Suprapubic skin (tissue), 4 donors: Measurements from ENCODE around the gene EPHA5. TPM values are rescaled to one million over a fixed set of nuclear protein-coding genes. Genes with fewer than 3 reads are reported as not detected.

Experiments
- DNase-seq, 2 donors: peaks; one replicate each; pipeline ENCODE4 v3.0.0-alpha.2; 2019; ENCODE audit warnings: low spot score in 2 of 2
- H3K27ac ChIP-seq: fragments of 200-600 bp; sonication (generic); one replicate; pipeline ENCODE4 v1.5.1; 2019
- H3K27me3 ChIP-seq: fragments of 200-600 bp; sonication (generic); one replicate; pipeline ENCODE4 v1.5.1; 2019
- H3K36me3 ChIP-seq: fragments of 200-600 bp; sonication (generic); one replicate; pipeline ENCODE4 v1.5.1; 2019
- H3K4me1 ChIP-seq: fragments of 200-600 bp; sonication (generic); one replicate; pipeline ENCODE4 v1.5.1; 2019
- H3K4me3 ChIP-seq: fragments of 200-600 bp; sonication (generic); one replicate; pipeline ENCODE4 v1.5.1; 2019; ENCODE audit warnings: mild to moderate bottlenecking
- H3K9me3 ChIP-seq: fragments of 200-600 bp; sonication (generic); one replicate; pipeline ENCODE4 v1.5.1; 2019
- EP300 ChIP-seq: sonication (generic); formaldehyde crosslinking; IDR thresholded peaks from one replicate; pipeline ENCODE4 v1.6.1; 2017; ENCODE audit warnings: antibody characterized with exemption
- POLR2A ChIP-seq, 2 donors: fragments of 450-650 bp; IDR thresholded peaks; one replicate each; pipeline ENCODE4 v1.6.1; 2017; ENCODE audit warnings: antibody characterized with exemption in 2 of 2, mild to moderate bottlenecking in 2 of 2, moderate library complexity in 2 of 2
- POLR2AphosphoS5 ChIP-seq, 3 donors: sonication (generic); formaldehyde crosslinking; IDR thresholded peaks; one replicate each; pipeline ENCODE4 v1.6.1; 2017; ENCODE audit warnings: antibody characterized with exemption in 3 of 3
- WGBS: methylation state at CpG from one replicate; pipeline ENCODE4 v1.1.5; 2018; 5-methylcytosine and 5-hydroxymethylcytosine counted together
- total RNA-seq, 4 donors: library from RNA; depleted of rRNA; stranded (reverse); fragments of >200 nt; gene quantifications; one replicate each; pipeline ENCODE4 v1.1.0, GENCODE V29; 2016
- TF ChIP-seq, protein P1 (sequence below), 2 donors: fragments of 200-600 bp in 1 of 2; fragments of 450-650 bp in 1 of 2; sonication (generic) in 1 of 2; IDR thresholded peaks; one replicate each; pipeline ENCODE4 v1.5.1; 2016 to 2019; ENCODE audit warnings: antibody characterized with exemption in 2 of 2, mild to moderate bottlenecking in 1 of 2, moderate library complexity in 1 of 2

EPHA5 gene
- total RNA-seq, 4 donors from 2014 or later, result 0.15 to 0.55 (median 0.37) TPM

DNA sequence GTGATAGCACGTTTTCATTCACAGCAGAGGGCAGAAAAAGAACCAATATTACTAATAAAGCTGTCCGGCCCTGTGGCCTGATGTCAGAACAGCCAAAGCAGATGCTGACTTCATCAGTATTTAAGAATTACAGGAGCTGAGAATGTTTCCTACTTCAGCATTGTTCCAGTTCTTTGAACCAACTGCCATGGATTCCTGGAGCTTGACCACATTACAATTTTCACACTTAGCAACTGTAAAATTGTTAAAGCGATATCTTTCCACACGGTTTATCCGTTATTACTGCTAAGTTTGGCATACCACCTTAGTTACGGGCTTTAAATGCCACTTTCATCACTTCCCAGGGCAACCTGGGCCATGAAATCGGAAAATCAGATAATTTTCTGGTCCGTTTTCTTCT is 118.2 kb downstream of the EPHA5 start:
- no peaks in the 10 kb centered on the region for H3K36me3 ChIP-seq
- WGBS, result 88% methylated on average over 8 of the region's 8 CpGs
- no peak for TF ChIP-seq EP300
- H3K27ac ChIP-seq, result no peak overlapping the region
- H3K4me1 ChIP-seq, result no peaks in the 10 kb centered on the region
- DNase-seq, result no peak
- H3K27me3 ChIP-seq, result no peaks in the 10 kb centered on the region
- no peaks in the 10 kb centered on the region for H3K9me3 ChIP-seq
- no peak overlapping the region for H3K4me3 ChIP-seq

DNA sequence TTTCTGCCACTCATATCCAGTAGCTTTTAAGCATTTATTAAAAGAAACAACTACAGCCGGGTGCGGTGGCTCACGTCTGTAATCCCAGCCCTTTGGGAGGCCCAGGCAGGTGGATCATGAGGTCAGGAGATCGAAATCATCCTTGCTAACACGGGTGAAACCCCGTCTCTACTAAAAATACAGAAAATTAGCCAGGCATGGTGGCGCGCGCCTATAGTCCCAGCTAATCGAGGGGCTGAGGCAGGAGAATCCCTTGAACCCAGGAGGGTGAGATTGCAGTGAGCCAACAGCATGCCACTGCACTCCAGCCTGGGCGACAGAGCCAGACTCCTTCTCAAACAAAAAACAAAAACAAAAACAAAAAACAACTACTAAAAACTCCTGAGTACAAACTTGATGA is 119.8 kb downstream of the EPHA5 start:
- H3K27ac ChIP-seq, result no peak overlapping the region
- no peak for DNase-seq
- no peaks in the 10 kb centered on the region for H3K9me3 ChIP-seq
- no peak for TF ChIP-seq POLR2A (IDR thresholded peaks at IDR 0.05)
- no peak for TF ChIP-seq EP300
- TF ChIP-seq, protein P1, sequence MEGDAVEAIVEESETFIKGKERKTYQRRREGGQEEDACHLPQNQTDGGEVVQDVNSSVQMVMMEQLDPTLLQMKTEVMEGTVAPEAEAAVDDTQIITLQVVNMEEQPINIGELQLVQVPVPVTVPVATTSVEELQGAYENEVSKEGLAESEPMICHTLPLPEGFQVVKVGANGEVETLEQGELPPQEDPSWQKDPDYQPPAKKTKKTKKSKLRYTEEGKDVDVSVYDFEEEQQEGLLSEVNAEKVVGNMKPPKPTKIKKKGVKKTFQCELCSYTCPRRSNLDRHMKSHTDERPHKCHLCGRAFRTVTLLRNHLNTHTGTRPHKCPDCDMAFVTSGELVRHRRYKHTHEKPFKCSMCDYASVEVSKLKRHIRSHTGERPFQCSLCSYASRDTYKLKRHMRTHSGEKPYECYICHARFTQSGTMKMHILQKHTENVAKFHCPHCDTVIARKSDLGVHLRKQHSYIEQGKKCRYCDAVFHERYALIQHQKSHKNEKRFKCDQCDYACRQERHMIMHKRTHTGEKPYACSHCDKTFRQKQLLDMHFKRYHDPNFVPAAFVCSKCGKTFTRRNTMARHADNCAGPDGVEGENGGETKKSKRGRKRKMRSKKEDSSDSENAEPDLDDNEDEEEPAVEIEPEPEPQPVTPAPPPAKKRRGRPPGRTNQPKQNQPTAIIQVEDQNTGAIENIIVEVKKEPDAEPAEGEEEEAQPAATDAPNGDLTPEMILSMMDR (IDR thresholded peaks at IDR 0.05), result no peak
- TF ChIP-seq POLR2AphosphoS5 (IDR thresholded peaks at IDR 0.05), result no peak
- no peaks in the 10 kb centered on the region for H3K36me3 ChIP-seq
- 85% methylated on average over 11 of the region's 11 CpGs for WGBS
- H3K4me1 ChIP-seq, result no peaks in the 10 kb centered on the region
- H3K27me3 ChIP-seq, result no peaks in the 10 kb centered on the region
- no peak overlapping the region for H3K4me3 ChIP-seq

DNA sequence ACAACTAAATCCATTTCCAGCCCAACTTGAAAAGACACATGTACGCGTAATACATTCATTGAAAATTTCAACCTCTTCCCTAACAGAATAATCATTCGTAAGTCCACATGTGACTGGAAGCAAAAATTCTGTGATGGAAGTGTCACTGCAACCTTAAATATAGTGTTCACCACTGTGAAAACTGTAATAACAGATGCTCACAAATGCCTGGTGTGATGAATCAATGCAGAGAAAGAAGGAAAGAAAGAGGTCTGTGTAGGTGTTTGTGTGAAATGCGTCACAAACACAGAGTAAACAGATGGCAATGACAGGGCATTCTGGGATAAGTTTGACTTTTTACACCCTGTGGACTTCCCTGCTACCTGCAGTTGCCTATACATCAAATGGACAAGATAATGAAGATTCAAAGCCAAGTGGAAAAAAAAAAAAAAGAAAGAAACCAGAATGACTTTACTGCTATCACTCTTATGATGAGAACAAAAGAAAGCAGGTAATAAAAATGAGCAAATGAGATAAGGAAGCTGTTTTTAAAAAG is 123.3 kb downstream of the EPHA5 start:
- no peaks in the 10 kb centered on the region for H3K36me3 ChIP-seq
- no peaks in the 10 kb centered on the region for H3K4me1 ChIP-seq
- DNase-seq, result no peak
- H3K27ac ChIP-seq, result no peak overlapping the region
- H3K9me3 ChIP-seq, result no peaks in the 10 kb centered on the region
- no peak overlapping the region for H3K4me3 ChIP-seq
- 88% methylated on average over 4 of the region's 4 CpGs for WGBS
- TF ChIP-seq POLR2A (IDR thresholded peaks at IDR 0.05) (no peak), POLR2AphosphoS5 (IDR thresholded peaks at IDR 0.05) (no peak), EP300 (no peak)
- TF ChIP-seq, protein P1 (IDR thresholded peaks at IDR 0.05), result no peak
- no peaks in the 10 kb centered on the region for H3K27me3 ChIP-seq

DNA sequence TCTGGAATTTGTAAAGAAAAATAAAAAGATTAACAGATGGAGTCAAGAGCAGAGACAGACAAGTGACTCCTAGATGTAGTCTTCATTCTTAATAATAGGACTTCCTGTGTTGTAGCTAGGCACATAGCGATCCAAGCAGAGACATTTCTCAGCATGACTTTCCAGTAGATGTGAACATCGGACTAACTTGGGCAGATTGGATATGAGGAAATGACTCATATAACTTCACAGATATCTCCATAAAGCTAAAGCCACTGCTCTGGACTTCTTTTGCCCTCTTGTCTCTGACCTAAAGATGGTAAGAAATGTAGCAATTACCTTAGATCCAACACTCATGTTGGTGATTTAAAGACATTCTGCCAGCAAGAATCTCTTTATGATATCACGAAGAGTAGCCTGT is 131.7 kb downstream of the EPHA5 start:
- H3K9me3 ChIP-seq, result no peaks in the 10 kb centered on the region
- TF ChIP-seq POLR2AphosphoS5 (IDR thresholded peaks at IDR 0.05) (no peak), POLR2A (IDR thresholded peaks at IDR 0.05) (no peak), EP300 (no peak)
- TF ChIP-seq, protein P1 (IDR thresholded peaks at IDR 0.05), result no peak
- no peak overlapping the region for H3K4me3 ChIP-seq
- no peaks in the 10 kb centered on the region for H3K27me3 ChIP-seq
- no peak overlapping the region for H3K27ac ChIP-seq
- no peaks in the 10 kb centered on the region for H3K4me1 ChIP-seq
- H3K36me3 ChIP-seq, result no peaks in the 10 kb centered on the region
- DNase-seq, result no peak
- WGBS, result 84% methylated on average over 3 of the region's 3 CpGs

DNA sequence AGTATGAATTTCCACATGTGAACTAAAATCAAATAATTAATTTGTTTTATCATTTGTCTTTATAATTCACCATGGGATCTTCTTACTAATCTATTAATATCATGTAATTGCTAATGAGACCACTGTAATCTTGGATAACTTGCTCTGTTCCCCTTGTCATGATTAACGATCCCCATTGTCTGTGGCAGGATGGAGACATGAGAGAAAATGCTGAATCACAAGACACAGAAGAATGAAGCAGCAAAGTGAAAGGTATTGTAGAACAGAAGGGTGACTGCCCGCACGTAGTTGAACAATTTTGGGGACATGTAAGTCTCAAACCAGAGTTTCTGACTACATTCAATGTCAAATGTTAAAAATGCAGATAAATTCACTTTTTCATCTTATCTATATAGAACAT is 135.2 kb downstream of the EPHA5 start:
- Histone ChIP-seq H3K36me3 (no peaks in the 10 kb centered on the region), H3K27ac (no peak overlapping the region), H3K9me3 (no peaks in the 10 kb centered on the region), H3K27me3 (no peaks in the 10 kb centered on the region), H3K4me1 (no peaks in the 10 kb centered on the region), H3K4me3 (no peak overlapping the region)
- no peak for DNase-seq
- 45% methylated on average over 3 of the region's 3 CpGs for WGBS
- TF ChIP-seq EP300 (no peak), POLR2A (IDR thresholded peaks at IDR 0.05) (no peak), POLR2AphosphoS5 (IDR thresholded peaks at IDR 0.05) (no peak)
- TF ChIP-seq, protein P1 (IDR thresholded peaks at IDR 0.05), result no peak

DNA sequence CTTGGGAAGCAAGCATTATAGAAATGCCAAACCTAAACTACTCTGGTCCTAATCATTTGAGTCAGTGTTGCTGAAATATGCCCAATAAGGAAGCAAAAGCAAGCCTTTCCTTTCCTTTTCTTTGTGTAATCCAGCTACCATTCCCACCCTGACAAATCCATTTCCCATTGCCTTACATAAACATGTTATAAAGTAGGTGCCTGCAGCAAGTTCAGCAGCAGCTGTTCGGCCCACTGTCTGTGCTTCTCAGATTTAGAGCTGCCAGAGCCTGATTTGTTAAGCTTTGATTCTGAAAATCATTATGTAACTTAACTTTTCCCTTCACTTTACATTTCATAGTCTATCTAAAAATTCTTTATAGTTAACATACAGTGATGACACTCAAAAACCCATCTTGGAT is 148.6 kb downstream of the EPHA5 start:
- 44% methylated on average over 1 of the region's 1 CpG for WGBS
- no peaks in the 10 kb centered on the region for H3K9me3 ChIP-seq
- no peak overlapping the region for H3K4me3 ChIP-seq

More for the DNA sequence above, 148.6 kb downstream of the EPHA5 start:
- Histone ChIP-seq H3K27me3 (no peaks in the 10 kb centered on the region), H3K27ac (no peak overlapping the region), H3K36me3 (no peaks in the 10 kb centered on the region), H3K4me1 (no peaks in the 10 kb centered on the region)
- no peak for DNase-seq
- no peak for TF ChIP-seq POLR2A (IDR thresholded peaks at IDR 0.05)
- TF ChIP-seq EP300, result no peak
- no peak for TF ChIP-seq POLR2AphosphoS5 (IDR thresholded peaks at IDR 0.05)
- TF ChIP-seq, protein P1 (IDR thresholded peaks at IDR 0.05), result no peak
